Measurements from ENCODE around the gene MACF1.
"Not testable (repeated sequence)": the region's sequence is repeated elsewhere in the genome, so short reads cannot be mapped to it uniquely, and the experiment has no call there.

The MACF1 gene

DNA sequence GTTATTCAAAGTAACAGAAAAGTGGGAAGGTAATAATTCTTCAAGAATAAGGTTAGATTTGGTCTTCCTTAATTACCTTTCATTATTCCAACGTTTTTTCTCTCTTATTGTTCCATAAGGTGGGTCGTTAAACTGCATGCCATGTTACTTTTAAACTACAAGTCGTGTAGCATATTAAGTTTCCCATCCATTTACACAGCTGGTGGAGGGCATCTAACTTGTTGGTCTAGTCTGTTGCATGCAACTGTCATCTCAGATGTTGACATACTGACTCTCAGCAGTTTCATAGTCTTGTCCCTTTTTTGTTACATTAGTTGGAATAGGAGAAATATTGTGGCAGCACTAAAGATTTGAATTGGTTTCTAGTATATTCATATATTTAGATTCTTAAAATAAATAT, 232.3 kb downstream of the MACF1 start:
- WGBS (ENCODE audit: insufficient coverage): 100% methylated on average over 2 of the region's 3 CpGs
- no peaks in the 10 kb centered on the region for H3K9me3 ChIP-seq (ENCODE audit: control extremely low read depth in 1 of 5, control insufficient read depth in 4 of 5, insufficient read depth in 2 of 5, low read depth in 1 of 5, low read length in 4 of 5)
- H3K4me1 ChIP-seq (ENCODE audit: control extremely low read depth in 1 of 4, control insufficient read depth in 4 of 4, insufficient read depth in 4 of 4, low read length in 3 of 4): no peaks in the 10 kb centered on the region
- ChIA-PET CTCF (no interaction called here), POLR2A (interaction anchor here (0.6 kb wide), 1 partner anchor 158 kb away, joined by 3 read pairs; no protein-coding TSS in a partner anchor)
- H3K27ac ChIP-seq (ENCODE audit: insufficient read depth in 1 of 2, low read depth in 1 of 2, low read length in 2 of 2, poor library complexity in 1 of 2, severe bottlenecking in 2 of 2): no peak overlapping the region
- no peak overlapping the region for H3K4me3 ChIP-seq (ENCODE audit: control insufficient read depth in 1 of 7, extremely low read depth in 1 of 7, insufficient read depth in 4 of 7, low read depth in 2 of 7, low read length in 6 of 7)
- peaks cover 35 to 92% (median 59%) of the 10 kb centered on the region in 4 experiments for H3K36me3 ChIP-seq (ENCODE audit: control insufficient read depth in 4 of 4, insufficient read depth in 4 of 4, low read length in 3 of 4)
- H3K27me3 ChIP-seq (replicated peaks in 2 of 5; ENCODE audit: control insufficient read depth in 4 of 5, insufficient read depth in 5 of 5, low read length in 4 of 5): no peaks in the 10 kb centered on the region
- no peak for DNase-seq

DNA sequence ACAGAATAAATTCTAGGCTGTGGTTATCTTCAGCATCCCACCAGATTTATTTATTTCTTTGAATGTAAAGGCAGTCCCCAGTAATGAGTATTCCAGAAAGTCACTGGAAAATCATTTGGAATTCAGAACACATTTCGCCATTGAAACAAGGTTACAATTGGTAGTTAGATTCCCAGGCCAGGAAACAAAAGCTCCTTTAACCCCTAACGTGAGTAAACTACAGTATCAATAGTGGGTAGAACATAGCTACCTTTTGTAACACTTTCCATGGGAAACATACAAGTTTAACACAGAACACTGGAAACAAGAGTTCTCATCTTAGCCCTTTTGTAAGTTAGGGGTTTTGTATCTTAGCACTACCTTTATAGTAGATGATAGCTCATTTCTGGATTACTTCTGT, 233.5 kb downstream of the MACF1 start:
- Histone ChIP-seq H3K4me3 (ENCODE audit: control insufficient read depth in 1 of 7, extremely low read depth in 1 of 7, insufficient read depth in 4 of 7, low read depth in 2 of 7, low read length in 6 of 7) (no peak overlapping the region), H3K4me1 (ENCODE audit: control extremely low read depth in 1 of 4, control insufficient read depth in 4 of 4, insufficient read depth in 4 of 4, low read length in 3 of 4) (no peaks in the 10 kb centered on the region), H3K36me3 (ENCODE audit: control insufficient read depth in 4 of 4, insufficient read depth in 4 of 4, low read length in 3 of 4) (peaks cover 38 to 93% (median 63%) of the 10 kb centered on the region in 4 experiments), H3K27me3 (replicated peaks in 2 of 5; ENCODE audit: control insufficient read depth in 4 of 5, insufficient read depth in 5 of 5, low read length in 4 of 5) (no peaks in the 10 kb centered on the region), H3K27ac (ENCODE audit: insufficient read depth in 1 of 2, low read depth in 1 of 2, low read length in 2 of 2, poor library complexity in 1 of 2, severe bottlenecking in 2 of 2) (no peak overlapping the region), H3K9me3 (ENCODE audit: control extremely low read depth in 1 of 5, control insufficient read depth in 4 of 5, insufficient read depth in 2 of 5, low read depth in 1 of 5, low read length in 4 of 5) (no peaks in the 10 kb centered on the region)
- ChIA-PET CTCF (interaction anchor here (1.2 to 1.3 kb wide), 2 partner anchors 8 to 13 kb away, joined by 4 to 5 read pairs; no protein-coding TSS in a partner anchor), POLR2A (no interaction called here)
- WGBS (ENCODE audit: insufficient coverage): 100% methylated on average over 1 of the region's 2 CpGs
- no peak for DNase-seq

DNA sequence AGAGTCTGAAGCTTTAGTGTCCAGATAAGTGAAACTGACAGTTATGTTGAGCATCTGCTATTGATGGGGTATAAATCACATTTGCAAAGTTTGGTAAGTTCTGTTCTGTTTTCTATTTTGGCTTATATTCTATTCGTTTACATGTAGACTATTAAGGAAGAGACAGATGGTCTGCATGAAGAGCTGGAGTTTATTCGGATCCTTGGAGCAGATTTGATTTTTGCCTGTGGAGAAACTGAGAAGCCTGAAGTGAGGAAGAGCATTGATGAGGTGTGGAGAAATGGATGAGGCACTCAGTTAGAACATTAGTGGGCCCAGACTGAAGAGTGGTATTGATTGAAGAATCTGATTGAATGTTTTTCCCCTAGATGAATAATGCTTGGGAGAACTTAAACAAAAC, 236.4 kb downstream of the MACF1 start:
- Histone ChIP-seq H3K27ac (ENCODE audit: insufficient read depth in 1 of 2, low read depth in 1 of 2, low read length in 2 of 2, poor library complexity in 1 of 2, severe bottlenecking in 2 of 2) (no peak overlapping the region), H3K4me1 (ENCODE audit: control extremely low read depth in 1 of 4, control insufficient read depth in 4 of 4, insufficient read depth in 4 of 4, low read length in 3 of 4) (no peaks in the 10 kb centered on the region), H3K9me3 (ENCODE audit: control extremely low read depth in 1 of 5, control insufficient read depth in 4 of 5, insufficient read depth in 2 of 5, low read depth in 1 of 5, low read length in 4 of 5) (no peaks in the 10 kb centered on the region), H3K27me3 (replicated peaks in 2 of 5; ENCODE audit: control insufficient read depth in 4 of 5, insufficient read depth in 5 of 5, low read length in 4 of 5) (no peaks in the 10 kb centered on the region), H3K4me3 (ENCODE audit: control insufficient read depth in 1 of 7, extremely low read depth in 1 of 7, insufficient read depth in 4 of 7, low read depth in 2 of 7, low read length in 6 of 7) (no peak overlapping the region), H3K36me3 (ENCODE audit: control insufficient read depth in 4 of 4, insufficient read depth in 4 of 4, low read length in 3 of 4) (peaks cover 50 to 91% (median 68%) of the 10 kb centered on the region in 4 experiments)
- CTCF ChIA-PET: interaction anchor here (0.9 to 1.0 kb wide), 2 partner anchors 15 to 87 kb away, joined by 3 read pairs; no protein-coding TSS in a partner anchor
- POLR2A ChIA-PET: no interaction called here
- 90% methylated on average over 2 of the region's 2 CpGs for WGBS (ENCODE audit: insufficient coverage)
- DNase-seq: no peak

DNA sequence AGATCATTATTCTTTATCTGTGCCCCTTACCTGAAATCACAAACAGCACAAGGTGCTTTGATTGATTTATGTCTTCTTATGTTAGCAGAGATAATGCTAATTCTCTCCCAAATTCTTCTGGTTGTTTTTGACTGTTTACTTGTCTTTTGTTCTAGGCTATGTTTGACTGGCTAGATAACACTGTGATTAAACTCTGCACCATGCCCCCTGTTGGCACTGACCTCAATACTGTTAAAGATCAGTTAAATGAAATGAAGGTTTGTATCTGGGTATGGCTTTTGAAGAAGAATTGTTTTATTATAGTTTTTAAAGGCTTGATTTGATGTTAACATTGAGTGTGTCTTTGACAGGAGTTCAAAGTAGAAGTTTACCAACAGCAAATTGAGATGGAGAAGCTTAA, 237.3 kb downstream of the MACF1 start:
- DNase-seq: no peak
- H3K4me3 ChIP-seq (ENCODE audit: control insufficient read depth in 1 of 7, extremely low read depth in 1 of 7, insufficient read depth in 4 of 7, low read depth in 2 of 7, low read length in 6 of 7): no peak overlapping the region
- no peak overlapping the region for H3K27ac ChIP-seq (ENCODE audit: insufficient read depth in 1 of 2, low read depth in 1 of 2, low read length in 2 of 2, poor library complexity in 1 of 2, severe bottlenecking in 2 of 2)
- peaks cover 50 to 89% (median 67%) of the 10 kb centered on the region in 4 experiments for H3K36me3 ChIP-seq (ENCODE audit: control insufficient read depth in 4 of 4, insufficient read depth in 4 of 4, low read length in 3 of 4)
- H3K9me3 ChIP-seq (ENCODE audit: control extremely low read depth in 1 of 5, control insufficient read depth in 4 of 5, insufficient read depth in 2 of 5, low read depth in 1 of 5, low read length in 4 of 5): no peaks in the 10 kb centered on the region
- POLR2A ChIA-PET: no interaction called here
- H3K27me3 ChIP-seq (replicated peaks in 2 of 5; ENCODE audit: control insufficient read depth in 4 of 5, insufficient read depth in 5 of 5, low read length in 4 of 5): no peaks in the 10 kb centered on the region
- no peaks in the 10 kb centered on the region for H3K4me1 ChIP-seq (ENCODE audit: control extremely low read depth in 1 of 4, control insufficient read depth in 4 of 4, insufficient read depth in 4 of 4, low read length in 3 of 4)
- CTCF ChIA-PET: interaction anchor here (0.9 to 1.1 kb wide), 2 partner anchors 14 to 60 kb away, joined by 3 read pairs; no protein-coding TSS in a partner anchor

DNA sequence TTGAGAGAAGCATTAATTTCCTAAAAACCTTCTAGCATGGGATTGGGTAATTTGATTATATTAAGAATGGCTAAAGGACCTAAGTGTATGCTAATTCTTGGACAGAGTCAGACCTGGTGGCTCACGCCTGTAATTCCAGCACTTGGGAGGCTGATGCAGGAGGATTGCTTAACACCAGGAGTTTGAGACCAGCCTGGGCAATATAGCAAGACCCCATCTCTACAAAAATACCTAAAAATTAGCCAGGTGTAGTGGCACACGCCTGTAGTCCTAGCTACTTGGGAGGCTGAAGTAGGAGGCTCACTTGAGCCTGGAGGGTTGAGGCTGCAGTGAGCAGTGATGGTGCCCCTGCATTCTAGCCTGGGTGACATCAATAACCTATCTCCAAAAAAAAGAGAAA, 241.1 kb downstream of the MACF1 start:
- no peaks in the 10 kb centered on the region for H3K9me3 ChIP-seq (ENCODE audit: control extremely low read depth in 1 of 5, control insufficient read depth in 4 of 5, insufficient read depth in 2 of 5, low read depth in 1 of 5, low read length in 4 of 5)
- ChIA-PET POLR2A (interaction anchor here (0.8 kb wide), 1 partner anchor 8 kb away, joined by 5 read pairs; no protein-coding TSS in a partner anchor), CTCF (no interaction called here)
- H3K4me1 ChIP-seq (ENCODE audit: control extremely low read depth in 1 of 4, control insufficient read depth in 4 of 4, insufficient read depth in 4 of 4, low read length in 3 of 4): no peaks in the 10 kb centered on the region
- H3K27me3 ChIP-seq (replicated peaks in 2 of 5; ENCODE audit: control insufficient read depth in 4 of 5, insufficient read depth in 5 of 5, low read length in 4 of 5): no peaks in the 10 kb centered on the region
- no peak for DNase-seq
- peaks cover 59 to 90% (median 73%) of the 10 kb centered on the region in 4 experiments for H3K36me3 ChIP-seq (ENCODE audit: control insufficient read depth in 4 of 4, insufficient read depth in 4 of 4, low read length in 3 of 4)
- 86% methylated on average over 1 of the region's 2 CpGs for WGBS (ENCODE audit: insufficient coverage)
- H3K4me3 ChIP-seq (ENCODE audit: control insufficient read depth in 1 of 7, extremely low read depth in 1 of 7, insufficient read depth in 4 of 7, low read depth in 2 of 7, low read length in 6 of 7): no peak overlapping the region
- H3K27ac ChIP-seq (ENCODE audit: insufficient read depth in 1 of 2, low read depth in 1 of 2, low read length in 2 of 2, poor library complexity in 1 of 2, severe bottlenecking in 2 of 2): no peak overlapping the region

DNA sequence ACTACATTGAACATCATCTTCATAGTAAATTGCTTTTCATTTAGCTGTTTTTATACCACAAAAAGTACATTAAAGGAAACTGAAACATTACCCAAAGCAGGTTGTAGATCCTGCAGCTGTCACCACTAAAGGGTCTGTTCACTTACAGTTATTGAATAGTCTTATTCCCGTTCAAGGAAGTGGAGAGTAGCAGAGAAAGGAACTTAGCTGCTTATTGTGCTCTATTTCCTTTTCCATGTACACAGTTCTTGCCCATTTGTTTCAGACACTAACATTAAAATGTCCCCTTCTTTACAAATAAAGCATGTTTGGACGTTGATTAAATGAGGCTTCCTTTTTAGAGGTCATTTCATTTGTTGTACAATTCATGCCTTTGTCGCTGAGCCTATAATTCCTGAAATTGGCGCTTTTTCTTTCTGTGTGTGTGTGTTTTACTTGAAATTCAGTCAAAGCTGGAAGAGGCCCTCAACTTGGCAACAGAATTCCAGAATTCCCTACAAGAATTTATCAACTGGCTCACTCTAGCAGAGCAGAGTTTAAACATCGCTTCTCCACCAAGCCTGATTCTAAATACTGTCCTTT, 242.6 kb downstream of the MACF1 start:
- ChIA-PET CTCF (interaction anchor here (1.3 to 1.7 kb wide), 2 partner anchors 9 to 22 kb away, joined by 4 to 5 read pairs; no protein-coding TSS in a partner anchor), POLR2A (no interaction called here)
- WGBS (ENCODE audit: insufficient coverage): 100% methylated on average over 1 of the region's 5 CpGs
- Histone ChIP-seq H3K36me3 (ENCODE audit: control insufficient read depth in 4 of 4, insufficient read depth in 4 of 4, low read length in 3 of 4) (peaks cover 52 to 88% (median 73%) of the 10 kb centered on the region in 4 experiments), H3K4me1 (ENCODE audit: control extremely low read depth in 1 of 4, control insufficient read depth in 4 of 4, insufficient read depth in 4 of 4, low read length in 3 of 4) (no peaks in the 10 kb centered on the region), H3K4me3 (ENCODE audit: control insufficient read depth in 1 of 7, extremely low read depth in 1 of 7, insufficient read depth in 4 of 7, low read depth in 2 of 7, low read length in 6 of 7) (no peak overlapping the region), H3K9me3 (ENCODE audit: control extremely low read depth in 1 of 5, control insufficient read depth in 4 of 5, insufficient read depth in 2 of 5, low read depth in 1 of 5, low read length in 4 of 5) (no peaks in the 10 kb centered on the region), H3K27ac (ENCODE audit: insufficient read depth in 1 of 2, low read depth in 1 of 2, low read length in 2 of 2, poor library complexity in 1 of 2, severe bottlenecking in 2 of 2) (no peak overlapping the region), H3K27me3 (replicated peaks in 2 of 5; ENCODE audit: control insufficient read depth in 4 of 5, insufficient read depth in 5 of 5, low read length in 4 of 5) (no peaks in the 10 kb centered on the region)
- no peak for DNase-seq

DNA sequence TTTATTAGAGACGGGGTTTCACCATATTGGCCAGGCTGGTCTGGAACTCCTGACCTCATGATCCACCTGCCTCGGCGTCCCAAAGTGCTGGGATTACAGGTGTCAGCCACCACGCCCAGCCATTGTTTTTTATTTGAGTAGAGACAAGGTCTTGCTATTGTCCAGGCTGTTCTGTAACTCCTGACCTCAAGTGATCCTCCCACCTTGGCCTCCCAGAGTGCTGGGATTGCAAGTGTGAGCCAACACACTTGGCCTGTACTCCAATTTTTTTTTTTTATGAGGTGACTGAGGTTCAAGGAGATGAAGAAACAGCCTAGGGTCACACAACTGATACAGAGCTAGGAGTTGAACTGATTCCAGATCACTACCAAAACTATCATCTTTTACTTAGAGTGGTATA, 245.5 kb downstream of the MACF1 start:
- H3K27ac ChIP-seq (ENCODE audit: insufficient read depth in 1 of 2, low read depth in 1 of 2, low read length in 2 of 2, poor library complexity in 1 of 2, severe bottlenecking in 2 of 2); CTCF ChIA-PET; DNase-seq; H3K27me3 ChIP-seq (replicated peaks in 2 of 5; ENCODE audit: control insufficient read depth in 4 of 5, insufficient read depth in 5 of 5, low read length in 4 of 5); H3K9me3 ChIP-seq (ENCODE audit: control extremely low read depth in 1 of 5, control insufficient read depth in 4 of 5, insufficient read depth in 2 of 5, low read depth in 1 of 5, low read length in 4 of 5); H3K4me3 ChIP-seq (ENCODE audit: control insufficient read depth in 1 of 7, extremely low read depth in 1 of 7, insufficient read depth in 4 of 7, low read depth in 2 of 7, low read length in 6 of 7); H3K4me1 ChIP-seq (ENCODE audit: control extremely low read depth in 1 of 4, control insufficient read depth in 4 of 4, insufficient read depth in 4 of 4, low read length in 3 of 4); POLR2A ChIA-PET: not testable (repeated sequence)
- H3K36me3 ChIP-seq (ENCODE audit: control insufficient read depth in 4 of 4, insufficient read depth in 4 of 4, low read length in 3 of 4): peaks cover 56 to 92% (median 72%) of the 10 kb centered on the region in 4 experiments
- 90% methylated on average over 3 of the region's 4 CpGs for whole genome bisulfite sequencing (ENCODE audit: insufficient coverage)
